Retinal pigment epithelial cell (primary cell): Measurements from ENCODE around the gene IDE.
"Not testable (repeated sequence)": the region's sequence is repeated elsewhere in the genome, so short reads cannot be mapped to it uniquely, and the experiment has no call there.

ENCODE experiments used
- DNase-seq: peaks from one replicate; pipeline ENCODE4 v3.0.0-alpha.2; 2010; ENCODE audit warnings: low read depth
- H3K4me3 ChIP-seq: 2 replicates; pipeline ENCODE4 v1.5.1; 2011; ENCODE audit warnings: mild to moderate bottlenecking, low read length, control low read depth, moderate library complexity
- CTCF ChIP-seq: conservative IDR thresholded peaks from 2 replicates; pipeline ENCODE4 v1.5.1; 2011; ENCODE audit warnings: low read depth, low read length, control low read depth, inconsistent platforms

Gene IDE

DNA sequence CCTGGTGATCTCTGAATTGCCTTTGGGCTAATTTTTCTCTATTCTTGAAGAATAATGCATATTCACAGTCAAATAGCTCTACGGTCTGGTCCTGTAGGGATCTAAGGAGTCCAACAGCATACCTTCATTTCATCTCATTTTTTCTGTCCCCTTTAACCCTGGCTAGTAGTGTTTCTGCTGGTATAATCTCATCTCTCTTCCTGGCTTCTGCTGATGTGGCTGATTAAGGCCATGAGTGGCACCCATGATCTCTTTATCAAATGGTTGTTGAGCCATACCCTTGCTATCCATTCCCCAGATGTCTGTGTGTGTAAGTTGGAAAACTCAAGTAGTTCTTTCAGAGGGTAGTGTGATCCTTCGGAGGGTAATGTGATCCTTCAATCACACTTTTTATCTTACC is 163.4 kb downstream of the IDE start:
- no peak overlapping the region for H3K4me3 ChIP-seq
- no peak for TF ChIP-seq CTCF
- DNase-seq, result no peak

DNA sequence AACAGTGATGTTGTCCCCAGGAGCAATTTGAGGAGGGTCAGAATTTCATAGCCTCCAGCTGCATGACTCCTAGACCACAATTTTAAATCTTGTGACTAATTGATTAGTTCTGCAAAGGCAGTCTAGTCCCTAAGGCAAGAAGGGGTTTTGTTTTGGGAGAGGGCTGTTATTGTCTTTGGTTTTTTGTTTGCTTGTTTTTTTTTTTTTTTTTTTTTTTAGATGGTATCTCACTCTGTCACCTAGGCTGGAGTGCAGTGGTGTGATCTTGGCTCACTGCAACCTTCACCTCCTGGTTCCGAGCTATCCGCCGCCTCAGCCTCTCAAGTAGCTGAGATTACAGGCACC is 165.9 kb downstream of the IDE start:
- no peak overlapping the region for H3K4me3 ChIP-seq
- no peak for DNase-seq
- TF ChIP-seq CTCF, result no peak

DNA sequence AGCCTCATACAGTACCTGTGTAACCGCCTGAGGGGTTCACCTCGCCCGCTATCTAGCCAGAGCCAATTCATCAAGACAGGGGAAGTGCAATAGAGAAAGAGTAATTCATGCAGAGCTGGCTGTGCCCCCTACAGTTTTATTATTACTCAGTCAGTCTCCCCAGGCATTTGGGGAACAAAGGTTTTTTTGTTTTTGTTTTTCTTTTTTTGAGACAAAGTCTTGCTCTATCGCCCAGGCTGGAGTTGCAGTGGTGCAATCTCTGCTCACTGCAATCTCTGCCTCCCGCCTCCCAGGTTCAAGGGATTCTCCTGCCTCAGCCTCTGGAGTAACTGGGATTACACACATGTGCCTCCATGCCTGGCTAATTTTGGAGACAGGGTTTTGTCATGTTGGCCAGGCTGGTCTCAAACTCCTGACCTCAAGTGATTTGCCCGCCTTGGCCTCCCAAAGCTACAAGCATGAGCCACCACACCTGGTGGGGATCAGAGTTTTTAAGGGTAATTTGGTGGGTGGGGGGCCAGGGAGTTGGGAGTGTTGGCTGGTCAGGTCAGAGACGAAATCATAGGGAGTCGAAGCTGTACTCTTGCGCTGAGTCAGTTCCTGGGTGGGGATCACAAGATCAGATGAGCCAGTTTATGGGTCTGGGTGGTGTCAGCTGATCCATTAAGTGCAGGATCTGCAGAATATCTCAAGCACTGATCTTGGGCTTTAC is 166.4 kb downstream of the IDE start:
- no peak for TF ChIP-seq CTCF
- peak; percentile 19 for DNase-seq
- no peak overlapping the region for H3K4me3 ChIP-seq

DNA sequence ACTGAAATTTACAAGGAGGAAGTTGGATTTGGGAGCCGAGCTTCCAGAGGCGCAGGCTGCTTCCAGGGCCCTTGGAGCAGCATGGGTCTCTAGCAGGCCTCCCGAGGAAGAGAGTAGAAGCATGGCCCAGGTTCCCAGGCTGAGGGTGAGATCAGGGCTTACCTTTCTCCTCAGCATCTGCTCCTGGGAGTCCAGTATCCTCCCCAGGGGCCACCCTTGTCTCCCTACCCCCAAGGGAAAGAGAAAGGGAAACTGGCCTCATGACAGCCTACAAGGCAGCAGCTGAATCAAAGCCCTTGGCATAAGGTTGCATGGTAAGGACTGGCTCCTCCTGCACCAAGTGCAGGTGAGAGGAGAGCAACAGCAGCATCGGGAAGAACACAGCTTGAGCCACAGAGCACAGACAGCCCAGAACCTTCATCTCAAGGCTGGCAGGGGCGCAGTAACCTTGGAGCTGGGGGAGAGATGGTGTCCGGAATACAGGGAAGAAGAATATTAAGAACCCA is 168.4 kb downstream of the IDE start:
- DNase-seq, result no peak
- H3K4me3 ChIP-seq, result no peak overlapping the region
- no peak for TF ChIP-seq CTCF

- no peak for TF ChIP-seq CTCF
- no peak overlapping the region for H3K4me3 ChIP-seq
- no peak for DNase-seq
Observed at GRCh38 chr10:92404612-92405418, 169.1 kb downstream of the IDE start.

DNA sequence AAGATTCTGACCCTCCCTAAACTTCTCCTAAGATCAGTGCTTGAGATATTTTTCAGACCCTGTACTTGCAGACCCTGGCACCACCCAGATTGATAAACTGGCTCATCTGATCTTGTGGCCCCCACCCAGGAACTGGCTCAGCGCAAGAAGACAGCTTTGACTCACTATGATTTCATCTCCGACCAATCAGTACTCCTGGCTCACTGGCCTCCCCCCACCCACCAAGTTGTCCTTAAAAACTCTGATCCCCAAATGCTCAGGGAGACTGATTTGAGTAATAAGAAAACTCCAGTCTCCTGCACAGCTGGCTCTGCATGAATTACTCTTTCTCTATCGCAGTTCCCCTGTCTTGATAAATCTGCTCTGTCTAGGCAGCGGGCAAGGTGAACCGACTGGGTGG is 171.7 kb downstream of the IDE start:
- DNase-seq, H3K4me3 ChIP-seq: not testable (repeated sequence)
